Vagina (tissue), 2 donors: ENCODE results near the gene PLAAT5. TPM values are rescaled to one million over a fixed set of nuclear protein-coding genes. Genes with fewer than 3 reads are reported as not detected.
A peak's percentile ranks its signal among the peaks of the same experiment; 100 is the strongest.
"Not testable (repeated sequence)": the region's sequence is repeated elsewhere in the genome, so short reads cannot be mapped to it uniquely, and the experiment has no call there.

Source experiments
- DNase-seq, 2 donors: peaks; one replicate each; pipeline ENCODE4 v3.0.0-alpha.2; 2017; ENCODE audit errors: extremely low spot score in 2 of 2
- H3K27ac ChIP-seq: fragments of 200-600 bp; sonication (generic); one replicate; pipeline ENCODE4 v1.5.1; 2019
- H3K27me3 ChIP-seq: fragments of 200-600 bp; sonication (generic); one replicate; pipeline ENCODE4 v1.5.1; 2019
- H3K36me3 ChIP-seq, 2 donors: fragments of 200-600 bp; sonication (generic); one replicate each; pipeline ENCODE4 v1.5.1; 2017 to 2019
- H3K4me1 ChIP-seq: fragments of 200-600 bp; sonication (generic); one replicate; pipeline ENCODE4 v1.5.1; 2019
- H3K4me3 ChIP-seq, 2 donors: fragments of 200-600 bp; sonication (generic); 1 replicate in 1 of 2; 2 replicates in 1 of 2; pipeline ENCODE4 v1.5.1; 2016 to 2019
- H3K9me3 ChIP-seq: fragments of 200-600 bp; sonication (generic); one replicate; pipeline ENCODE4 v1.5.1; 2019
- CTCF ChIP-seq, 3 experiments: fragments of 450-650 bp in 2 of 3; fragments of 200-600 bp in 1 of 3; sonication (generic) in 1 of 3; IDR thresholded peaks; one replicate each; pipeline ENCODE4 v1.5.1; 2017 to 2019; ENCODE audit warnings: antibody characterized with exemption in 3 of 3, mild to moderate bottlenecking in 2 of 3, moderate library complexity in 2 of 3
- POLR2A ChIP-seq, 2 donors: fragments of 450-650 bp; IDR thresholded peaks; one replicate each; pipeline ENCODE4 v1.6.1; 2017; ENCODE audit warnings: antibody characterized with exemption in 2 of 2, mild to moderate bottlenecking in 2 of 2, moderate library complexity in 2 of 2
- POLR2AphosphoS5 ChIP-seq, 2 donors: sonication (generic); formaldehyde crosslinking; IDR thresholded peaks; one replicate each; pipeline ENCODE4 v1.9.0; 2017; ENCODE audit warnings: antibody characterized with exemption in 2 of 2, mild to moderate bottlenecking in 2 of 2, low read depth in 1 of 2; ENCODE audit not compliant: insufficient read depth in 1 of 2
- intact Hi-C: fragments of 100-400 bp; cut with DNase I; formaldehyde crosslinking; loops from one replicate; pipeline ENCODE4 v1.15.1; 2023
- total RNA-seq: library from RNA; depleted of rRNA; stranded (reverse); fragments of >200 nt; gene quantifications from one replicate; pipeline ENCODE4 v1.2.3, GENCODE V29; 2016

Gene PLAAT5
- total RNA-seq, 1 donor from 2014 or later = 0.74 TPM

GRCh38 chr11:63444160-63444559 is 46.8 kb downstream of the PLAAT5 start:
- TF ChIP-seq CTCF (IDR thresholded peaks at IDR 0.05) = no peak
- TF ChIP-seq POLR2AphosphoS5 (IDR thresholded peaks at IDR 0.05; ENCODE audit: insufficient read depth in 1 of 2, low read depth in 1 of 2) = no peak
- no peak for TF ChIP-seq POLR2A (IDR thresholded peaks at IDR 0.05)
- H3K27me3 ChIP-seq = no peaks in the 10 kb centered on the region
- no peaks in the 10 kb centered on the region for H3K36me3 ChIP-seq
- intact Hi-C loops = no loop called here
- DNase-seq = no peak
- H3K4me1 ChIP-seq = no peaks in the 10 kb centered on the region
- no peak overlapping the region for H3K4me3 ChIP-seq
- H3K27ac ChIP-seq = no peak overlapping the region
- no peaks in the 10 kb centered on the region for H3K9me3 ChIP-seq

GRCh38 chr11:63443714-63444113 is 47.3 kb downstream of the PLAAT5 start:
- Histone ChIP-seq H3K27me3 (no peaks in the 10 kb centered on the region), H3K4me3 (no peak overlapping the region), H3K27ac (no peak overlapping the region), H3K4me1 (no peaks in the 10 kb centered on the region), H3K9me3 (no peaks in the 10 kb centered on the region), H3K36me3 (no peaks in the 10 kb centered on the region)
- intact Hi-C loops = no loop called here
- no peak for TF ChIP-seq CTCF (IDR thresholded peaks at IDR 0.05)
- no peak for TF ChIP-seq POLR2A (IDR thresholded peaks at IDR 0.05)
- TF ChIP-seq POLR2AphosphoS5 (IDR thresholded peaks at IDR 0.05; ENCODE audit: insufficient read depth in 1 of 2, low read depth in 1 of 2) = no peak
- no peak for DNase-seq

- intact Hi-C loops, H3K4me1 ChIP-seq, H3K27ac ChIP-seq, DNase-seq, H3K9me3 ChIP-seq, H3K36me3 ChIP-seq, H3K4me3 ChIP-seq, H3K27me3 ChIP-seq: not testable (repeated sequence)
These were observed 55.1 kb downstream of the PLAAT5 start for GRCh38 chr11:63435831-63436230.

- DNase-seq, H3K4me3 ChIP-seq, H3K9me3 ChIP-seq, H3K27me3 ChIP-seq, intact Hi-C loops, H3K27ac ChIP-seq, H3K36me3 ChIP-seq, H3K4me1 ChIP-seq: not testable (repeated sequence)
These were observed 55.6 kb downstream of the PLAAT5 start for GRCh38 chr11:63435351-63435750.

DNA sequence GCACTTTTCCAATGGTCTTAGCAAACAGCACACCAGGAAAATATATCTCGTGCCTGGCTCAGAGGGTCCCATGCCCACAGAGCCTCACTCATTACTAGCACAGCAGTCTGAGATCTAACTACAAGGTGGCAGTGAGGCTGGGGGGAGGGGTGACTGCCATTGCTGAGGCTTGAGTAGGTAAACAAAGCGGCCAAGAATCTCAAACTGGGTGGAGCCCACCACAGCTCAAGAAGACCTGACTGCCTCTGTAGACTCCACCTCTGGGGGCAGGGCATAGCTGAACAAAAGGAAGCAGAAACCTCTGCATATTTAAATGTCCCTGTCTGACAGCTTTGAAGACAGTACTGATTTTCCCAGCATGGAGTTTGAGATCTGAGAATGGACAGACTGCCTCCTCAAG is 60.2 kb downstream of the PLAAT5 start:
- H3K27me3 ChIP-seq, H3K36me3 ChIP-seq, DNase-seq, H3K4me1 ChIP-seq, H3K27ac ChIP-seq, intact Hi-C loops, H3K9me3 ChIP-seq, H3K4me3 ChIP-seq: not testable (repeated sequence)

DNA sequence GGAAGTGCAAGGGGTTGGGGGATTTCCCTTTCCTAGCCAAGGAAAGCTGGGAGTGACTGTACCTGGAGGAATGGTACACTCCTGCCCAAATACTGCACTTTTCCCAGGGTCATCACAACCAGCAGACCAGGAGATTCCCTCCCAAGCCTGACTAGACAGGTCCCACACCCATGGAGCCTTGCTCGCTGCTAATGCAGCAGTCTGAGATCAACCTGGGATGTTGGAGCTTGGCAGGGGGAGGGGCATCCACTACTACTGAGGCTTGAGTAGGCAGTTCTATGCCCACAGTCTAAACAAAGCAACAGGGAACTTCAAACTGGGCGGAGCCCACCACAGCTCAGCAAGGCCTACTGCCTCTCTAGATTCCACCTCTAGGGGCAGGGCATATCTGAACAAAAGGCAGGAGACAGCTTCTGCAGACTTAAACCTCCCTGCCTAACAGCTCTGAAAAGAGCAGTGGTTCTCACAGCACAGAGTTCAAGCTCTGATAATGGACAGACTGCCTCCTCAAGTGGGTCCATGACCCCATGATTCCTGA is 62.9 kb downstream of the PLAAT5 start:
- Histone ChIP-seq H3K27ac (no peak overlapping the region), H3K4me1 (no peaks in the 10 kb centered on the region), H3K27me3 (no peaks in the 10 kb centered on the region), H3K9me3 (no peaks in the 10 kb centered on the region), H3K36me3 (no peaks in the 10 kb centered on the region), H3K4me3 (no peak overlapping the region)
- TF ChIP-seq CTCF (IDR thresholded peaks at IDR 0.05) (no peak), POLR2AphosphoS5 (IDR thresholded peaks at IDR 0.05; ENCODE audit: insufficient read depth in 1 of 2, low read depth in 1 of 2) (no peak), POLR2A (IDR thresholded peaks at IDR 0.05) (no peak)
- DNase-seq = peak in 1 of 2 donors; percentile 98
- intact Hi-C loops = no loop called here
